ENCODE results near the gene ARSI.

GRCh38 chr5:150270541-150271295 lies 32.0 kb downstream of the ARSI start:
- TF ChIP-seq, protein P1, sequence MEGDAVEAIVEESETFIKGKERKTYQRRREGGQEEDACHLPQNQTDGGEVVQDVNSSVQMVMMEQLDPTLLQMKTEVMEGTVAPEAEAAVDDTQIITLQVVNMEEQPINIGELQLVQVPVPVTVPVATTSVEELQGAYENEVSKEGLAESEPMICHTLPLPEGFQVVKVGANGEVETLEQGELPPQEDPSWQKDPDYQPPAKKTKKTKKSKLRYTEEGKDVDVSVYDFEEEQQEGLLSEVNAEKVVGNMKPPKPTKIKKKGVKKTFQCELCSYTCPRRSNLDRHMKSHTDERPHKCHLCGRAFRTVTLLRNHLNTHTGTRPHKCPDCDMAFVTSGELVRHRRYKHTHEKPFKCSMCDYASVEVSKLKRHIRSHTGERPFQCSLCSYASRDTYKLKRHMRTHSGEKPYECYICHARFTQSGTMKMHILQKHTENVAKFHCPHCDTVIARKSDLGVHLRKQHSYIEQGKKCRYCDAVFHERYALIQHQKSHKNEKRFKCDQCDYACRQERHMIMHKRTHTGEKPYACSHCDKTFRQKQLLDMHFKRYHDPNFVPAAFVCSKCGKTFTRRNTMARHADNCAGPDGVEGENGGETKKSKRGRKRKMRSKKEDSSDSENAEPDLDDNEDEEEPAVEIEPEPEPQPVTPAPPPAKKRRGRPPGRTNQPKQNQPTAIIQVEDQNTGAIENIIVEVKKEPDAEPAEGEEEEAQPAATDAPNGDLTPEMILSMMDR (IDR thresholded peaks at IDR 0.05; ENCODE audit: low read depth, low read length, missing input control) = no peak
- no peak for TF ChIP-seq TAF1 (conservative IDR thresholded peaks at IDR 0.05)
- no peak for TF ChIP-seq RAD21 (IDR thresholded peaks at IDR 0.05)
- no peak for TF ChIP-seq JUND (IDR thresholded peaks at IDR 0.05)
- no peak for TF ChIP-seq MAX (IDR thresholded peaks at IDR 0.05)
- TF ChIP-seq FOXA1 (IDR thresholded peaks at IDR 0.05) = no peak
- no peak for TF ChIP-seq ZBTB33 (IDR thresholded peaks at IDR 0.05)
- TF ChIP-seq GABPA (IDR thresholded peaks at IDR 0.05 in 1 of 2, conservative IDR thresholded peaks at IDR 0.05 in 1 of 2) = no peak
- TF ChIP-seq, protein P2, sequence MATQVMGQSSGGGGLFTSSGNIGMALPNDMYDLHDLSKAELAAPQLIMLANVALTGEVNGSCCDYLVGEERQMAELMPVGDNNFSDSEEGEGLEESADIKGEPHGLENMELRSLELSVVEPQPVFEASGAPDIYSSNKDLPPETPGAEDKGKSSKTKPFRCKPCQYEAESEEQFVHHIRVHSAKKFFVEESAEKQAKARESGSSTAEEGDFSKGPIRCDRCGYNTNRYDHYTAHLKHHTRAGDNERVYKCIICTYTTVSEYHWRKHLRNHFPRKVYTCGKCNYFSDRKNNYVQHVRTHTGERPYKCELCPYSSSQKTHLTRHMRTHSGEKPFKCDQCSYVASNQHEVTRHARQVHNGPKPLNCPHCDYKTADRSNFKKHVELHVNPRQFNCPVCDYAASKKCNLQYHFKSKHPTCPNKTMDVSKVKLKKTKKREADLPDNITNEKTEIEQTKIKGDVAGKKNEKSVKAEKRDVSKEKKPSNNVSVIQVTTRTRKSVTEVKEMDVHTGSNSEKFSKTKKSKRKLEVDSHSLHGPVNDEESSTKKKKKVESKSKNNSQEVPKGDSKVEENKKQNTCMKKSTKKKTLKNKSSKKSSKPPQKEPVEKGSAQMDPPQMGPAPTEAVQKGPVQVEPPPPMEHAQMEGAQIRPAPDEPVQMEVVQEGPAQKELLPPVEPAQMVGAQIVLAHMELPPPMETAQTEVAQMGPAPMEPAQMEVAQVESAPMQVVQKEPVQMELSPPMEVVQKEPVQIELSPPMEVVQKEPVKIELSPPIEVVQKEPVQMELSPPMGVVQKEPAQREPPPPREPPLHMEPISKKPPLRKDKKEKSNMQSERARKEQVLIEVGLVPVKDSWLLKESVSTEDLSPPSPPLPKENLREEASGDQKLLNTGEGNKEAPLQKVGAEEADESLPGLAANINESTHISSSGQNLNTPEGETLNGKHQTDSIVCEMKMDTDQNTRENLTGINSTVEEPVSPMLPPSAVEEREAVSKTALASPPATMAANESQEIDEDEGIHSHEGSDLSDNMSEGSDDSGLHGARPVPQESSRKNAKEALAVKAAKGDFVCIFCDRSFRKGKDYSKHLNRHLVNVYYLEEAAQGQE (IDR thresholded peaks at IDR 0.05) = no peak
- TF ChIP-seq EGR1 (IDR thresholded peaks at IDR 0.05; ENCODE audit: low read depth in 2 of 2) = no peak
- TF ChIP-seq, protein P3, sequence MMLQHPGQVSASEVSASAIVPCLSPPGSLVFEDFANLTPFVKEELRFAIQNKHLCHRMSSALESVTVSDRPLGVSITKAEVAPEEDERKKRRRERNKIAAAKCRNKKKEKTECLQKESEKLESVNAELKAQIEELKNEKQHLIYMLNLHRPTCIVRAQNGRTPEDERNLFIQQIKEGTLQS (IDR thresholded peaks at IDR 0.05) = no peak
- TF ChIP-seq YY1 (IDR thresholded peaks at IDR 0.05) = no peak
- TF ChIP-seq SP1 (IDR thresholded peaks at IDR 0.05) = no peak

Data from liver (tissue), 3 donors.